Measurements from ENCODE around the gene SHC3.

The SHC3 gene

DNA sequence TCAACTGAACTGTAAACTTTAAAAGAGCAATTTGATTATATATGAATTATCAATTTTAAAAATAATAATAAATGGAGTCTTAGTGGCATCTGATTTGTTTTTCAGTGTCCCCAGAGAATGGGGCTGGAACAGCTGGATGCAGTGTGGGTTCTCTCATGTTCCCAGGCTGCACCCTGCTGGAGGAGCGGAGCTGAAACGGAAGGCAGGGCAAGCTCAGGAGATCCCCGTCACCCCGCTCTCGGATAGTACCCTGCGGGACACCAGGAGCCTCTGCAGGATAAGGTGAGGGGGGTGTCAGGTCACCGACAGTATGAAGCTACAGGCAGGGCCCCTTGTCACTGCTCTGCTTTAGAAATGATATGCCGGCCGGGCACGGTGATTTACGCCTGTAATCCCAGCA is 130.0 kb downstream of the SHC3 start:
- no peak for DNase-seq

GRCh38 chr9:89047667-89048066 is 131.0 kb downstream of the SHC3 start:
- no peak for DNase-seq

DNA sequence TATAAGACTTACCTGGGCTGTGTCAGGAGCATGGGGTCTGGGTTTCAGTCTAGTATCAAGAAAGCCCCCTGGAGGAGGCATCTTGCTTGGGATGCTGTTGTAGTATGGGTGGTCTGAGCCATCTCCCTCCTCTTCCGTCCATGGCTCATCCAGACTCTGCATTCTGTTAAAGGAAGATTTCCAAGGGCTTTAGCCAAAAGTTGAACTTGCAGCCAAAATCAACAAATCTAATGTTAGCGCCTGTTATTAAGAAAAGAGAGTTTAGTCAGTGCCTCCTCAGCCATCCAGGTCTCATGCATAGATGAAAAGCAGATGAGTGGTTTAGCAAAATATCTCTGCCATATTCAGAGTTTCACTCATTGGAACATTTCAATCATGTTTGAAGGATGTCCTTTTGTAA is 131.8 kb downstream of the SHC3 start:
- no peak for DNase-seq

- no peak for DNase-seq
Observed at GRCh38 chr9:89044881-89045280, 133.7 kb downstream of the SHC3 start.

DNA sequence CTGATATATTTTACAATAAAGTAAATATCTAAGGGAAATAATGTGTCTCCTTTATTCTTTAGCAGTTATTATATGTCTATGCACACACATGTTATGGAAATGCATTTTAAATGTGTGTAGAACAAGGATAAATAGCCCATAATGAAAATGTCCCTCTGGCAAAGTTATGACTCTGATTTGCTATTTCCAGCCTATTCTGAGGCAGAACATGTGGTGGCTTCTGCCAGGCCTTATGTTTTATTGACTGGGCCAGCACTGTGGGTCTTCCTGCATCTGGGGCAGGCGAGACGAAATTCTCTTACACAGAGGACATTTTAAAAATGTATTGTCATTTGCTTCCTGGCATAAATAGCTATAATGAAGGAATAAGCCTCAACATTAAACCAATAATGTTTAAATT is 134.5 kb downstream of the SHC3 start:
- no peak for DNase-seq

GRCh38 chr9:89042984-89043383 is 135.6 kb downstream of the SHC3 start:
- DNase-seq, result peak; percentile 65

DNA sequence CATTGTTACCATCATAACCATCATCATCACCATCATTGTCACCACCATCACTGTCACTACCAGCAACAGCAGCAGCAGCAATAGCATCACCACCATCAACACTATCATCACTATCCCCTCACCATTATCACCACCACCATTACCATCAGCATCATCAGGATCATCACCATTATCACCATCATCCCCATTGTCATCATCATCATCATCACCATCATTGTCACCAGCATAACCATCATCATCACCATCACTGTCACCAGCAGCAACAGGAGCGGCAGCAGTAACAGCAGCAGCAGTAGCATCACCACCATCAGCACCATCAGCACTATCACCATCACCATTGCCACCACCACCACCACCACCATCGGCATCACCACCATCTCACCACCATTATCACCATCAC is 139.0 kb downstream of the SHC3 start:
- no peak for DNase-seq

GRCh38 chr9:89039104-89039465 is 139.5 kb downstream of the SHC3 start:
- DNase-seq, result no peak

DNA sequence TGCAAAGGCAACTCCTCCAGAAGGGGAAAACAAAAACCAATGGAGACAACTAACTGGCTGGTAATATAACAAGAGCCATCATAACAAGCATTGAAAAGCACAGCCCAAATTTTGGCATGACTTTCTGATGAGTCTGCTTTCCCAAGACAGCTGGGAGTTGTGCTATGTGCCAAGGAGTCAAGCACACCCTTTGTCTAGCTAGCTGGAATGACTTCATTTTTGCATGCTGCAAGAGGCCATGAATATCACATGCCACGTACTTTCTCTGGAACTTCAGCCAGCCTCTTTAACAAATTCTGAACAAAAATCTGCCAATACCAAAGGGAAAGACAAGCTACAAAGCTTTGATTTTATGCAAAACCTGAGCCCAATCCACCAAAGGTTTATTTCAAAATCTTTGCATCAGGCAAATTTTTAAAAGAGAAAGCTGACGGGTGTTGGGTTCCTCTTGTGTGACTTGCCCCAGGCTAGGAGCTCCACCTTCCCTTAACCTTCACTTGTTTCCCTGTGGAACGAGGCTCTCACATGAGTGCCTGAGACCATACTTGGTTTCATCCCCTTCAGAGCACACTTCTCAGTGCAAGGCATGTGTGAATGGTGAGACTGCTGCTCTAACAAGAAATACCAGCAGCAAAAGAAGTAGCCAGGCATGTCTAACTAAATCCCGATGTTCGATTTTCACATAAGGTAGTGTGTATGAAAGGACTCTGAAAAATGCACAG is 140.1 kb downstream of the SHC3 start:
- no peak for DNase-seq

GRCh38 chr9:89037891-89038290 is 140.7 kb downstream of the SHC3 start:
- no peak for DNase-seq

DNA sequence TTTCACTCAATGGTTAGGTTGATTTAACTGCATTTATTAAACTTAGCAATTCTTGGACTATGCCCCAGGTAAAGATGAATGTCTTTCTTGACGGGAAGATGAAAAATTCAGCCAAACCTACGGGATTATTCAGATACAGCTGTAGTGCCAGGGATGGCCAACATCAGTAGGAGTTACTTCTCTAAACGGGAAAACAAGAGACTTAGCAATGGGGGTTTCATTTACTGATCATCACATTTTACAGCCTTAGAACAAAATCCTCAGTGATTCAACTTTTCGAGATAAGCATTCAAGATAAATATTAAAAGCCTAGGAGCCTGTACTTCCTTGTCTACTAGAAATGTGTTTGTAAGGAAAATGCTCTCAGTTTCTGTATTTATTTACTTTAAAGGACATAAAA is 141.3 kb downstream of the SHC3 start:
- no peak for DNase-seq

DNA sequence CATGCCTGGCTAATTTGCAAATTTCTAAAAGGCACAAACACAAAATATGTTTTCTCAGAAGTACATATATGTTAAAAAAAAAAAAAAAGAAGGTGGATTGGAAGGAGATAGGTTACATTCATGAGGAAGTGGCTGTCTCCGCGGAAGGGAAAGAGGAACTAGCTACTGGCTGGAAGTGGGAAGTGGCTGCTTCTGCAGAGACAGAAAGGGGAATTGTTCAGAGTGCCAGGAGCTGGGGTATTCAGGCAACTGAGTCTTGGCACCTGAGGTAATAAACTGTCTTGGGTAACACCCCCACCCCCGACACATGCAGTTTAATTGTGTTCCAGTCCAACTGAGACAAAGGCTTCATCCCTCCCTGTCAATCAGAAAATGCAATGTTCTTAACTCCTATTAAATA is 141.7 kb downstream of the SHC3 start:
- DNase-seq, result no peak

DNA sequence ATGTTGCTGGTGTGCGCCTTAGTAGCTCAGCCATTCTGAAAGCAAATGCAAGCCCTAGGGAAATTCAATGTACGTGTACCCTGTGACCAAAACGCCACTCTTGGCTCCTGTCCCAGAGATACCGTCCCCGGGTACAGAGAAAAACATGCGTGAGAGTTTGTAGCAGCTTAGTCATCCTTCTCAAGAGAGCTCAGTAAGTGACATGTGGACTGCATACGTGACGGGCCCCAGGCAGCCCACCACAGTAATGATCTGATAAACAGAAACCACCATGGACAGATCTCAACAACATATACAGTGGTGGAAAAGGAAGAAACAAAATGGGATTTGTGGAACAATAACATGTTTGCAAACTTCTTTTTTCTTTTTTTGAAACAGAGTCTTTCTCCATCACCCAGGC is 142.2 kb downstream of the SHC3 start:
- DNase-seq, result no peak

DNA sequence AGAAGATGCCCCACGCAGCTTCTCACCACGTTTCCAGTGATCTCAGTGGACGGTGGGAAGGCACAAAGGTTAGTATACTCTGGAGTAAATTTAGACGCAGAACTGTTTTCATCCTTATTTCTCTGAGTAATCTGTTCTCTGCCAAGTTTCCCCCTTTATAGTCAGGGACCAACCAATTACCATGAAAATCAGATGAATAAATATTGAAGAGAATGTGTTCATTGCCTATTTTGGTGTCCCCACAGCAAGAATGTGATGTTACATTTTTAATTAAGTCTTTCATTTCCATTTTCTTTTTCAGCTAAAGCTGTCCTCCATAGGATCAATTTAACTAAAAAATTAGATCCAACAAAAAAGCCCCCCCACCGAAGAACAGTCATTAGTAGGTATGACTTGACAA is 146.0 kb downstream of the SHC3 start:
- no peak for DNase-seq

GRCh38 chr9:89032173-89032572 is 146.4 kb downstream of the SHC3 start:
- no peak for DNase-seq

DNA sequence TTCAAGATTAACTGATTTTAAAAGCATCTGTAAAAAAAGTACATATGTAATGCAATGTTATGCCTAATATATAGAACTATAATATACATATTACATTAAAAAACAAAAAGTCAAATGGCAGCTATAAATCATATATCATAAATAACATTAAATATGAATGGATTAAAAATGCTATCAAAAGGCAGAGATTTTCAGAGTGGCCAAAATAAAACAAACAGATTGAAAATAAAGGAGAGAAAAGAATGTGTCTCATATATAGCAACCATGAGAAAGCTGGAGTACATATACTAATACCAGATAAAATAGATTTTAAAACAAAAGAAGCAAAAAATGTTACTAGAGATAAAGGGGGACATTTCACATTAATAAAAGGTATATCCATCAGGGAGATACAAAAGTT is 148.8 kb downstream of the SHC3 start:
- DNase-seq, result no peak

- DNase-seq, result no peak
Observed at GRCh38 chr9:89026876-89027275, 151.7 kb downstream of the SHC3 start.

- no peak for DNase-seq
Observed at GRCh38 chr9:89025553-89025952, 153.1 kb downstream of the SHC3 start.

GRCh38 chr9:89024727-89025126 is 153.9 kb downstream of the SHC3 start:
- DNase-seq, result no peak

- no peak for DNase-seq
Observed at GRCh38 chr9:89023740-89024139, 154.9 kb downstream of the SHC3 start.

GRCh38 chr9:89022902-89023301 is 155.7 kb downstream of the SHC3 start:
- DNase-seq, result no peak

GRCh38 chr9:89022001-89022759 is 156.4 kb downstream of the SHC3 start:
- no peak for DNase-seq

GRCh38 chr9:89021154-89021803 is 157.3 kb downstream of the SHC3 start:
- no peak for DNase-seq

DNA sequence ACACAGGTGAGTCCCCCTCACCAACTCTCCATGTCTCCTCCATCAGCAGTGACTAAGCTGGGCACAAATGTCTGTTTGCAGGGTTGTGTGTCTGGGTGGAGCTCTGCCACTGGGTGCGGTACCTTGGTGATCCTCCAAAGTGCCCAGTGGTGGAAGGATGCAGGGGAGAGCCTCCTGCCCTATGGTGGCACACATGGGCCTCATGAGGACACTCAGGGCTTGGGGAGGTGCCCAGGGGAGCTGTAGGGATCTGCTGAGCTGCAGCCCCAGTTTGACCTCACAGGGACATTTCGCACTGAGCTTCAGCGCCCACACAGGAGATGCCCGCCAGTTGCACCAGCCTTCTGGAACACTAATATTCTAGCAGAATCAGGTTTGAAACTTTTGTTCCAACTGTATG is 157.9 kb downstream of the SHC3 start:
- DNase-seq, result no peak

All from NCI-H345 (cell line).